Dedifferentiated amniotic fluid mesenchymal stem cell (primary cell): ENCODE results near the gene DAZL.
A peak's percentile ranks its signal among the peaks of the same experiment; 100 is the strongest.
"Not testable (repeated sequence)": the region's sequence is repeated elsewhere in the genome, so short reads cannot be mapped to it uniquely, and the experiment has no call there.

Source experiments
- DNase-seq: peaks from one replicate; pipeline ENCODE4 v3.0.0-alpha.2; 2016; ENCODE audit errors: extremely low spot score

DAZL gene, protein sequence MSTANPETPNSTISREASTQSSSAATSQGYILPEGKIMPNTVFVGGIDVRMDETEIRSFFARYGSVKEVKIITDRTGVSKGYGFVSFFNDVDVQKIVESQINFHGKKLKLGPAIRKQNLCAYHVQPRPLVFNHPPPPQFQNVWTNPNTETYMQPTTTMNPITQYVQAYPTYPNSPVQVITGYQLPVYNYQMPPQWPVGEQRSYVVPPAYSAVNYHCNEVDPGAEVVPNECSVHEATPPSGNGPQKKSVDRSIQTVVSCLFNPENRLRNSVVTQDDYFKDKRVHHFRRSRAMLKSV

DNA sequence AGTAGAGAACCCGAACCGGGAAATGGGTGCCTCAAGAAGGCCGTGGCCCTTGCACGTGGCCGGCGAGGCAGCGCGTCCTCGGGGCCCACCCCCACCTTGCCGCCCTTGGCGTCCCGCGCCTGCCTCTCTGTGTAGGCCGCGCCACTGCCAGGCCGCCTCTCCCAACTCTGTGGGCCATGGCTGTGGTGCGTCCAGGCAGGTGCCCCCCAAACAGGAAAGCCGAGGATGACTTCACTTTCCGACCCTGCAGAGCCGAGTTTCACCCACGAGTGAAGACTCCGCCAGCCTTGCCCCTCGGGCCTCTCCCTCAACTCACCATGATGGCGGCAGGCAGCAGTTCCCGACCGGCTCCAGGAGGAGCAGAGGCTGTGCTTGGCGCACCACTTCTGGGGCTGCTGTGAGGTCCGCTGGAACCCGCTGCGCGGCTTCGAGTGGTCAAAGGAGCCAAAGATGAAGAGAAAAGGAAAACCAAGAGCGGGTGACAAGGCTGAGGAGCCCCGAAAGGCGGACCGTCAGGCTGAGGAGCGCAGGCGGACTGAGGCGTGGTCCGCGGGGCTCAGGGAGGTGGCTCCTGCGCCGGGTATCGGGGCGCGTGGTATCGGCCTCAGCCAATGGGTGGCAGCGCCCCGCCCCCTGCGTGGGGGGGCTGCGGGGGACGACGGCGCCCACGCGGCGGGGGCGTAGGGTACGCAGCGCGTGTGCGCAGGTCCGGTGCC, at the start of gene DAZL:
TSS of gene DAZL (minus strand) at position 537 of the 716 bp plus-strand sequence. CDS start at position 319, 218 bp downstream.
- DNase-seq: no peak

DNA sequence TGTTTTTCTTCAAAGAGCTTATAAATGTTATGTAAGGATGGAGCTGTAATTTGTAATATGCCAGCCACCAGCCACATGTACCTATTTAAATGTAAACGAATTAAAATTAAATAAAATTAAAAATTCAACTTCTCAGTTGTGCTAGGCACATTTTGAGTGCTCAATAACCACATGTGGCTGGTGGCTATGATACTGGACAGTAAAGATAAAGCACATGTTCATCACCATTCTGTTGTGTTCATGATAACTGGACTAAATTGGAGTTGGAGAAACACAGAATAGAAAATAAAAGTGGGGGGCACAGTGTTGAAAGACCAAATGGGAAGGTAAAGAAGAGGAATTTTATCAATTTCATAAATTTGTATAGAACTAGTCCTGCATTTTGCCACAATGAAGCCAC, 49.8 kb upstream of the DAZL start:
- DNase-seq: no peak

DNA sequence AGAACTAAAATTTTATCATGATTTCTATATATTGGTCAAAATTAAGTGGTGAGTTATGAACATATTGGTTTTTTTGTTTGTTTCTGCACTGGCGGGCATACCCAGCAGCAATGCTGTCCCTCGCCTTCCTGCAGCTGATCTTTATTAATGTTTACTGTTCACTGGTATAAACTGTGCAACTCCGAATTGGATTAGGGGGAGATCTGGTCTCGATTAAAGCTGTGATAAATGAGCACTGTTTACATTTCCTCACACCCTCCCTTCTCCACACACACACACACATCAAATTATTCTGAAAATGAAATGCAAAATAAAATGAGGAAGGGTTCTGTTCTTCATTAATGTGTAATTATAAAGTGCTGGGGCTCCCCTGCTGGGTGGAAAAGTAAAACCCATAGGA, 48.5 kb upstream of the DAZL start:
- no peak for DNase-seq

DNA sequence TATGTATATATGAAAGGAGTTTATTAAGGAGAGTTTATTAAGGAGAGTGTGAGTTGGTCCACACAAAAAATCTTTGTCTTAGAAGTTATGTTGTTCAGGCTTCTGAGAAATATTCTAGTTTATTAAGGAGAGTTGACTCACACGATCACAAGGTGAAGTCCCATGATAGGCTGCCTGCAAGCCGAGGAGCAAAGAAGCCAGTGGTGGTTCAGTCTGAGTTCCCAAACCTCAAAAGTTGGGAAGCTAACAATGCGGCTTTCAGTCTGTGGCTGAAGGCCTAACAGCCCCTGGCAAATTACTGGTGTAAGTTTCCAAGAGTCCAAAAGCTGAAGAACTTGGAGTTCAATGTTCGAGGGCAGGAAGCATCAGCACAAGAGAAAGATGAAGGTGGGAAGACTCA, 42.4 kb upstream of the DAZL start:
- no peak for DNase-seq

DNA sequence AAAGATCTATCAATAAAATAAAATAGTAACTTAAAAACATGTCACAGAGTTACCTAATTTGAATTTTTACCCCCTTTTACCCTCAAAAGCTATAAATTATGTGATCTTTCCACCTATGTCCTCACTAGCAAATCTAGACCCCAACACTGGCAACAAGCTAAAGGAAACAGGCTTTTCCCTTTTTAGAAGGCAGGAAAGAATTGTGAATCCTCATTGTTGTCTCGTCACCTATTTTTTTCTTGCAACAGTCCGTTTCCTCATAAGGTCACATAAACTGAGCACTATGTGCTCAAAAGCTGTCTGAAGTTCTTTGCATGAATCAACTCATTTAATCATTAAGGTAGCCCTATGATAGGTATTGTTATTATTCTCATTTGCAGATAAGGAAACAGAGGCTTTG, 34.6 kb upstream of the DAZL start:
- no peak for DNase-seq

DNA sequence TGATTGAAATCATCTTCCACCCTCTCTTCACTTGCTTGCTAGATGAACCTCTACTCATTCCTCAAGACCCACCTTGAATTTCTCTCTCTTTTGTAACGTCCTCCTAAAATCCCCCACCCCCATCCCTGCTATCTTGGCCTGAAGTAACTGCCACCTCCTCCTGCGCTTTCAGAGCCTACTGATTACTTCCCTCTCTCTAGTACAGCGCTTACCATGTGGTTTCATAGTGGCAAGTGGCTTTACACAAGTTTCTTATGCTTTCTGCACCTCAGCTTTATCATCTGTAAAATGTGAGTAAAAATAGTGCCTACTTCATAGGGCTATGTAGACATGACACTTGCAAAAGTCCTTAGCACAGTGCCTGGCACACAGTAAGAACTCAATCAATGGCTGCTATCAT, 28.7 kb upstream of the DAZL start:
- DNase-seq: no peak

DNA sequence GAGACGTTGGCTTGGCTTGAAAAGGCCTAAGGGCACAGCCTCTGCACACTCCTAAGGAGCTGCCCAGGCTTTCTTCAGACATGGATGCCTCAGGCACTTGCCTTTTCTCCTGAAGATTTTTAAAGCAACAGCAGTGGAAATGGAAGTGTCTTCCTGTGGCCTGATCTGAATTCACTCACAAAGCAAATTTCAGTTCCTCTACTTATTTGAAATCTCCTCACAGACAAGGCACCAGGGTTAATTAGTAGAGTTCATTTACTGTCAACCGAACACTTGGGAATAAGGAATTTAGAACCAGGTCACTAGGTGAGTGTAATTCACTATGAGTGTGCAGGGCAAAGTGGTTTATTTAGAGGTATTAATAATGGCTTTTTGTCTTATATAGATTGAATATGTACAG, 27.2 kb upstream of the DAZL start:
- no peak for DNase-seq

DNA sequence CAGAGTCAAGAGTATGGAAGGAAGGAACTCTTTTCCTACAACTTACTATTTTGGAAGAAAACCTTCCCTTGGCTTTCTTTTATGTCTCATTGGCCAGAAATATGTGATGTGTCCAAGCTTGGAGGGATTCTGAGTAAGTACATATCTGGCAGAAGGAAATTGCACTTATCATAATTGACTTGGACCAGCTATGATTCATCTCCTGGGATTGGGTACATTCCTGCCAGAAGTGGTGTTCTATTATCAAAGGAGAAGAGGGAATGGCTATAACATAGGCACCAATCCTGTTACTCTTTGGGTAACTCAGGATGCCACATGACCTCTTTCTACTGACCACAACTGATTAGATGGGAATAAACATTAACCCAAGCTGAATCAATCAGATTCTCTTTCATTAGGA, 13.5 kb upstream of the DAZL start:
- DNase-seq: no peak

DNA sequence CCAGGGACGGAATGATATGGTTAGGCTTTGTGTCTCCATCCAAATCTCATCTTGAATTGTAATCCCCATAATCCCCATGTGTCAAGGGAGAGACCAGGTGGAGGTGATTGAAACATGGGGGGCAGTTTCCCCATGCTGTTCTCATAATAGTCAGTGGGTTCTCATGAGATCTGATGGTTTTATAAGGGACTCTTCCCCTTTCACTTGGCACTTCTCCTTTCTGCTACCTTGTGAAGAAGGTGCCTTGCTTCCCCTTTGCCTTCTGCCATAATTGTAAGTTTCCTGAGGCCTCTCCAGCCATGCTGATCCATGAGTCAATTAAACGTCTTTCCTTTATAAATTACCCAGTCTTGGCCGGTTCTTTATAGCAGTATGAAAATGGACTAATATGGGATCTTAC, 11.9 kb upstream of the DAZL start:
- DNase-seq: not testable (repeated sequence)

DNA sequence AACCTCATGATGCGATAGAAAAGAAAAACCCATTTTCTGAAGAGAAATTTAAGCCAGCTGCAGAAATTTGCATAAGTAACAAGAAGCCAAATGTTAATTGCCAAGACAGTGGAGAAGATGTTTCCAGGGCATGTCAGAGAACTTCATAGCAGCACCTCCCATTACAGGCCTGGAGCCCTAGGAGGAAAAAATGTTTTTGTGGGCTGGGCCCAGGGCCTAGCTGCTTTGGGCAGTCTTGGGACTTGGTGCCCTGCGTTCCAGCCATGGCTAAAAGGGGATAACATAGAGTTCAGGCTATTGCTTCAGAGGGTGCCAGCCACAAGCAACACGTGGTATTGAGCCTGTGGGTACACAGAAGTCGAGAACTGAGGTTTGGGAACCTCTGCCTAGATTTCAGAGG, 10.9 kb upstream of the DAZL start:
- DNase-seq: no peak

DNA sequence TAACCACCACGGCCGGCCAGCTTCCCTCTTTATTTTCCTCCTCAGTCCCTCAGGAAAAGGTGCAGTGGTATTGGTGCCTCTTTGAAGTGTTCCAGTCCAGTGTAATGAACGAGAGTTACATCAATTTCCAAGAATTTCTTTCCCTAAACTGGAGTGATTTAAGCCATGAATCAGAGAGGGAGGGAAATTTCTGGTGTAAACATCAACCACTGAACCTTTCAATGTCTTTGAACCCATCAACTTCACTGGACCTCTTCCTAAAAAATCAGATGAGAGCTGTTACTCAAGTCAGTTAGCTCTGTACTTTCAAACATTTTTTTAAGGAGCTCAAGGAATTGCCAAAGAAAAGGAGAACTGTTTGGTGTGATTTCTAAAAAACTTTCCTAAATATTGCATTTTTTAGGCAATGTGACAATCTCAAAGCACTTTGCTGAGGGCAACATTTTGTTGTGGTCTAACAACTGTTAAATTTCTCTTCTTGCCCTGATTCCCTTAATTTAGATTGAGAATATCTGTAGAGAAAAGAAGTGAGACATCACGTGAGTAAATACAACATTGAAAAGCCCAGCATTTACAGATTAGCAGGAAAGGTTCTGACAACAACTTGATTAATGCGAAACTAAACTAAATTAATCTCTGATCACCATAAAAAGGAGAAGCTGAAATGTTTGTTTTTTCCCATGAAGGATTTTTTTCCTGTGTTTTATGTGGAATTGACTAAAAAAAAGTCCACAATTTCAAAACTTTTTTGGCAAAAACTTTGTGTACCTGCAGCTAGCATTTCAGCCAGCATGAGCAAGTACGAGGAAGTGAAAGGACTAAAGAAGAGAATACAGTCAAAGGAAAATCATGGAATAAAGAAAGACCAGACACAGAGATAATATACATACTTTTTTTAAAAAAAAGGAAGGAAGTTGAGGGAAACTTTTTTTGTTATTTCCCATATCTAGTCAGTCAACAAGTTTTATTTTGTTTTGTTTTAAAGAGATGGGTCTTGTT, 9.1 kb upstream of the DAZL start:
- no peak for DNase-seq

DNA sequence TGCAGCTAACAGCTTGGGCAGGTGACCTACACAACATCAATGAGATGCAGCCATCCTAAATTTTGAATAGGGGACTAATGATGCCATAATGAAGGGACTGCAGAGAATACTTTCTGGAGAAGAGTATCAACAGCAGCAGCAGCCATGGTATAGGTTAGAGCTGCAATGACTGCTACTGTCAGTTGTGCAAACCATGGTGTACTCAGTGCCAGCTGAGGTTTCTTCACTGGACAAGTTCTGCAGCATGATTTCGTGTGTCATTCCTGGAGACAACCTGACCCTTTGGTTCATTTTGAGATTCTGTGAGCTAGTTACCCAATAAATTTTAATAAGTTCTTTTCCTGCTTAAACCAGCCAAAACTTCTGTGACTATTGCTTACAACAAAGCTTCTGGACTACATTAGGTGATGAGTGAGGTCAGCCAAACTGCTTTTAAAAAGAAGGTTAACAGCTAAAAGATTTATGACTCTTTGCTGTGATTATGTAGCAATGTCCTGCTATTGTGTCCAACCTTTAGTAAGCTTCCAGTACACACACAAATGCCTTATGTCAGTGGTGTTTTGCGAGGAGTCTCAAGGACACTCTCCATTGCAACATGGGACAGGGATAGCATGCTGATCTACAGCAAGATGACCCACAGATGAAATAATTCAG, 4.8 kb upstream of the DAZL start:
- no peak for DNase-seq

DNA sequence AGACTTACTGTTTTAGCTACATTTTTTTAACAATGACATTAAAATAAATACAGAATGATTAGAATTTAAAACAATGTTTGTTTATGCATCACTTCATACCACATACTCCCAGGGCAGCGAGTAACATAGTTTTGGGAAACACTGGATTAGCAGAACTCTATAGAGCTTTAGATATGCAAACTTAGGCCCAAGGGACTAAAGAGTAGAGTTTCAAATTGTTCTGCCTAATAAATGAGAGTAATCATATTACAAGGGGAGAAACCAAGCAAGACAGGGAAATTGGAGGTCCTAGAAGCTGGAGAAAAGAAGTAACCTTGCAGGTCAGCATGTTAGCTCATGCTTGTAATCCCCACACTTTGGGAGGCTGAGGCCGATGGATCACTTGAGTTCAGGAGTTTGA, 3.6 kb upstream of the DAZL start:
- no peak for DNase-seq

DNA sequence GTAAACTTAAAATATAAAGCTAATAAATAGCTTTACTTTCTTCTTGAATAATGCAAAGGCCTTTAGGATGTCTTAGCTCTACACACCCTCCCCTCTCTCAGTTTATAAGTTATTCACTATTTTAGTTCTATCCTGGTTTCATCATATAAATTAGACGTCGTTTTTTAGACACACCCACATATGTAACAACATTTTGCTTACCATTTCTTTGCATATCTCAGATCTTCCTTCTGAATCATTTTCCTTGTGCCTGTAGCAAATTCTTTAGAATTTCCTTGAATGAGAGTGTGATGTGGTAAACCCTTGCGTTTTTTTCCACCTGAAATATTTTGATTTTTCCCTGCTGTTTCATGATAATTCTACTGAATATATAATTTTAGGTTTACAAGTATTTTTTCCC, 2.5 kb upstream of the DAZL start:
- no peak for DNase-seq

DNA sequence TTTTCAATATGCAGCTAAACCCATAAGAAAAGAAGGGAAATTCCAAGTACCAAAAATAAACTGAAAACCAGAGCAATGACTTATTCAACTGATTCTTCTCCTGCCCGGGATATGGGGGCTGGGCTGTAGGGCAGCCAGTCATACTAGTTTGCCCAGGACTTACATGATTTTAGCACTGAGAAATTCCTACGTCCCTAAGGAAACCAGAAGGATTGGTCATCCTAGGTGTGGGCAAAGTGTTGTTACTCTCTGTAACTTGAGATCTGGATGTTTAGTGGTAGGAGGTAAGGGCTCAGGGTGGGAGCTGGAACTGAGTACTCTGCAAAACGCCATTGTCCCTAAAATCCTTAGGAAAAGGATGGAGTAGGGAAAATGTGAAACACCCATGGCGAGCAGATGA, 1.2 kb upstream of the DAZL start:
- no peak for DNase-seq

DNA sequence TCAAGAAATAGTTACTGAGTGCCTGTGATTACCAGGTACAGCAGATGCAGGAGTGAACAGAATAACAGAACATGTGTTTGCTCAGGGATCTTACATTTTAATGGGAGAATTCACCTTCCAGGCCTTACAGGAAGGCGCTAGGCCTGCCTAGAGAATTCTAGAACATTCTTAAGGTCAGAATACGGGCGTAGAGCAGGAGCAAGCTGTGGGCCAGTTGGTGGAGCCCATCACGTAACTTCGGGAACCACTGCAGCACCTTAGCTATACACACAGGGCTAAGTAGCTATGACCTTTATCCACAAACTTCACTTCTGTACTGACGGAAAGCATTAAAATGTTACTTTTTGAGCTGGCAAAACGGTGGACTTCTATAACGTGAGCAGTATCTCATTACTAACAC, 743 bp upstream of the DAZL start:
- DNase-seq: no peak

DNA sequence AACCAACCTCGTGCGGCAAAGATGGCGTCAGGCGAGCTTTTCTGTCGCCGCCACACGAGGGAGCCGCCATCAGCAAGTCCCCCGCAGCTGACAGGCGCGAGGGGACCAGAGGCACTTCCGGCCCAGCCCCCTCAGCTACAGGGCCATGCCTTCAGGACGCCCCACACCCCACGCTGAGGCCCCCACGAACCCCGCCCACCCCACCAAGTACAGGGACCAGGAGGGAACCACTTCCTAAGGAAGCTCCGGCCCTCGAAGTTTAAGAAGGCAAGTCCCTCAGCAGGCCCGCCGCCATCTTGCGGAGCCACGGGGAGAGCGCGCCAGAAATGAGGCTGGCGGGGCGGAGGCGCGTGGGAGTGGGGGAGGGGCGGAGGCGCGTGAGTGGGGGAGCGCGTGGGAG, 790 bp downstream of the DAZL start:
- no peak for DNase-seq

DNA sequence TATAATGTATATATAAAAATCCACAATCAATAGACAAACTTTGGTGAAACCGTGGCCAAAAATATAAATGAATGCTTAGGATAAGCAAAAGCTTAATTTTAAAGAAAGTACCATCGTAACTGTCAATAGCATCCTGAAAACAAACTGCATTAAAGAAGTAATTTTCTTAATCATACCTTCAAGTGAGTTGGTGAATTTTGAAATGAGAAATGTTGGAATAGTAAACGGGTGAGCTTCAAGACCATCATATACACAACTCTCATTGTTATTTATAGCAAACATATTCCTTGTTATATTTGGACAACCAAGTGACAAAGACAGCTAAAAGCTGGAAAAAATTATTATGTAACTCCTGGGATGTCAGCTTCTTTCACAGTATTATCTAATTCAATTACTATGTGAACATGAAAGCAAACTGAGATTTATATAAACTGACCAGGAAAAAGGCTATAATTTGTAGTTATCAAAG, 3.7 kb downstream of the DAZL start:
- no peak for DNase-seq

DNA sequence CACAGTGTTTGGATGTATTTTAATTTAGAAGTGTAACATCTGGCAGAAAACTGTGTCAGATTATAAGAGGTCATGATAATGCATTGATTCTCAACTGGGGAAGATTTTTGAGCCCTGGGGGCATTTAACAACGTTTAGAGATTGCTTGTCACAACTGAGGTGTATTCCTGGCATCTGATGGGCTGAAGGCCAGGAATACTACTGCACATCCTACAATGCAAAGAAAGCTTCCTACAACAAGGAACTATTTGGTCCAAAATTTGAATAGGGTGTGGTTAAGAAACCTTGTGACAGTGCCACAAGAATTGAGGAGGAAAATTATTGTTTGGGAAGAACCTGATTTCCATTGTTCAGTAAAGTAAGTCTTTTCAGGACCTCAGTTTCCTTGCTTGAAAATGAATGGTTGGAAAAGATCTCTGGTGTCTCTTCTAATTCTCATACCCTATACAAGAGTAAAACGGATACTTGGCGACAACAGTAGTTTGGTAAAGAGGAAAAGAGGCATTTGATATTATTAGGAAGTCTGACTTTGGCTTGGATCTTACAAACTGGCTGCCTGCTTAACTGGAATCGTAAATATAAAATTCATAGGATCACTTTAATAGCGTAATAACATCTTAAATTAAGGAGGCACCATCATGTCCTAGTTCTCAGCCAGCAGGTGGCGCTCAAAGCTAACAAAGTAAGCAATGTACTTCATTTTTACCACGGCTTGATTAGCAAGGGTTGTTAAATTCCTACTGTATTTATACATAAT, 4.3 kb downstream of the DAZL start:
- peak; percentile 91 for DNase-seq

DNA sequence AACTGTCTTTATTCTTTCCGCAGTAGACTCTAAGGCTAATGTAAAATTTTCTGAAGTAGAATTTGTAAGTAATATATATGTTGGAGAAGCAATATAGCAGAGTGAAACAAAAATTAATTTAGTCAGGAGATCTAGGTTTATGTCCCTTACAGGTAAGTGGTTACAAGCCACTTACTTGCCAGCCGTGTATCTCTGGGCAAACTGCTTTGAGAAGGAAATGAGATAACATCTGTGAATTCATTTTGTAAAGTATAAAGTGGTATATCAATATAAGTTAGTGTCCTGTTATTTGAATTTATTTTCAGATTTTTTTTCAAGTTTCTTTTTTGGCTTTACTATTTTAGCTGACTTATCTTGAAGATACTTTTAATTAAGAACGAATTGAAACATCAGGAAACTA, 5.5 kb downstream of the DAZL start:
- no peak for DNase-seq
